NCI-H1436 (cell line): ENCODE data around the gene YY1.
A peak's percentile ranks its signal among the peaks of the same experiment; 100 is the strongest.
"Not testable (repeated sequence)": the region's sequence is repeated elsewhere in the genome, so short reads cannot be mapped to it uniquely, and the experiment has no call there.

Source experiments
- DNase-seq: peaks from one replicate; lab custom pipeline; 2025; lab: John Stamatoyannopoulos, UW

The YY1 gene

GRCh38 chr14:100238419-100239210 is at the start of gene YY1:
TSS of gene YY1 (plus strand) at chr14:100239144. CDS start at chr14:100239245, 101 bp downstream.
- peak; percentile 98 for DNase-seq

- DNase-seq: no peak
These were observed 48.8 kb upstream of the YY1 start for GRCh38 chr14:100190126-100190525.

- DNase-seq: no peak
These were observed 47.2 kb upstream of the YY1 start for GRCh38 chr14:100191584-100192249.

- DNase-seq: no peak
These were observed 46.7 kb upstream of the YY1 start for GRCh38 chr14:100192250-100192671.

- peak; percentile 99 for DNase-seq
These were observed 46.1 kb upstream of the YY1 start for GRCh38 chr14:100192672-100193416.

- no peak for DNase-seq
These were observed 45.3 kb upstream of the YY1 start for GRCh38 chr14:100193417-100194357.

GRCh38 chr14:100199240-100199860 is 39.6 kb upstream of the YY1 start:
- DNase-seq: no peak

GRCh38 chr14:100200311-100200710 is 38.6 kb upstream of the YY1 start:
- DNase-seq: no peak

GRCh38 chr14:100201701-100202100 is 37.2 kb upstream of the YY1 start:
- DNase-seq: no peak

- DNase-seq: no peak
These were observed 36.2 kb upstream of the YY1 start for GRCh38 chr14:100202712-100203111.

GRCh38 chr14:100203146-100203545 is 35.8 kb upstream of the YY1 start:
- no peak for DNase-seq

GRCh38 chr14:100203962-100204834 is 34.7 kb upstream of the YY1 start:
- DNase-seq: no peak

- DNase-seq: not testable (repeated sequence)
These were observed 34.1 kb upstream of the YY1 start for GRCh38 chr14:100204835-100205167.

- DNase-seq: not testable (repeated sequence)
These were observed 31.4 kb upstream of the YY1 start for GRCh38 chr14:100207588-100207987.

- DNase-seq: not testable (repeated sequence)
These were observed 30.8 kb upstream of the YY1 start for GRCh38 chr14:100208136-100208535.

GRCh38 chr14:100211366-100211765 is 27.6 kb upstream of the YY1 start:
- DNase-seq: no peak

- DNase-seq: no peak
These were observed 27.1 kb upstream of the YY1 start for GRCh38 chr14:100211893-100212292.

- no peak for DNase-seq
These were observed 26.2 kb upstream of the YY1 start for GRCh38 chr14:100212476-100213333.

- DNase-seq: no peak
These were observed 25.4 kb upstream of the YY1 start for GRCh38 chr14:100213587-100213955.
